A673 (cell line): ENCODE measurements around the gene COBLL1. TPM values are rescaled to one million over a fixed set of nuclear protein-coding genes. Genes with fewer than 3 reads are reported as not detected.

ENCODE experiments used
- BruUV-seq: library from RNA; stranded (reverse); fragments of 400-500 nt; replicated peaks from 2 replicates; lab custom pipeline; 2021; lab: Mats Ljungman, UMichigan
- CTCF ChIA-PET: fragments of 300-600 bp; sonication (Branson Sonifier 250); formaldehyde crosslinking; loops from one replicate; lab custom pipeline; 2022; ENCODE audit warnings: antibody characterized with exemption; lab: Charles Lee
- POLR2A ChIA-PET: fragments of 300-600 bp; sonication (Branson Sonifier 250); formaldehyde crosslinking; loops from one replicate; lab custom pipeline; 2022; ENCODE audit warnings: antibody characterized with exemption; ENCODE audit not compliant: low non-redundant PET; lab: Charles Lee
- DNase-seq: peaks from one replicate; pipeline ENCODE4 v3.0.0-alpha.2; 2015; ENCODE audit warnings: low spot score
- H3K27ac ChIP-seq: fragments of 200-600 bp; sonication (generic); 2 replicates; pipeline ENCODE4 v1.5.1; 2016; ENCODE audit warnings: mixed run types, low read depth, mild to moderate bottlenecking, mixed read lengths, antibody characterized with exemption, low read length; ENCODE audit not compliant: poor library complexity, severe bottlenecking
- H3K27me3 ChIP-seq: fragments of 200-600 bp; sonication (generic); replicated peaks from 2 replicates; pipeline ENCODE4 v1.6.1; 2017; ENCODE audit warnings: mixed run types, low read depth, mild to moderate bottlenecking, mixed read lengths, antibody characterized with exemption, low read length; ENCODE audit not compliant: insufficient read depth, poor library complexity
- H3K36me3 ChIP-seq: fragments of 200-600 bp; sonication (generic); 2 replicates; pipeline ENCODE4 v1.6.1; 2016; ENCODE audit warnings: mixed run types, mild to moderate bottlenecking, mixed read lengths, antibody characterized with exemption, low read length; ENCODE audit not compliant: insufficient read depth, poor library complexity, severe bottlenecking
- H3K4me1 ChIP-seq: fragments of 200-600 bp; sonication (generic); 2 replicates; pipeline ENCODE4 v1.6.1; 2017; ENCODE audit warnings: mixed run types, mild to moderate bottlenecking, mixed read lengths, antibody characterized with exemption, low read length; ENCODE audit not compliant: insufficient read depth, poor library complexity, severe bottlenecking
- H3K4me3 ChIP-seq: fragments of 200-600 bp; sonication (generic); 2 replicates; pipeline ENCODE4 v1.5.1; 2016; ENCODE audit warnings: low read depth, mixed run types, mild to moderate bottlenecking, mixed read lengths, low read length; ENCODE audit not compliant: poor library complexity, severe bottlenecking
- H3K9me3 ChIP-seq: fragments of 200-600 bp; sonication (generic); 2 replicates; pipeline ENCODE4 v1.6.1; 2016; ENCODE audit warnings: mixed run types, low read depth, mild to moderate bottlenecking, mixed read lengths, antibody characterized with exemption, low read length; ENCODE audit not compliant: poor library complexity, severe bottlenecking
- CTCF ChIP-seq: fragments of 300-800, 200-600 bp; sonication (generic); conservative IDR thresholded peaks from 2 replicates; pipeline ENCODE4 v1.5.1; 2017; ENCODE audit warnings: low read depth, mild to moderate bottlenecking, antibody characterized with exemption, low read length, moderate library complexity, mixed read lengths
- EZH2 ChIP-seq: fragments of 200-600 bp; sonication (generic); IDR thresholded peaks from 2 replicates; pipeline ENCODE4 v1.6.1; 2017; ENCODE audit warnings: borderline replicate concordance, low read depth, mild to moderate bottlenecking, mixed read lengths, antibody characterized with exemption, low read length; ENCODE audit not compliant: poor library complexity, severe bottlenecking
- intact Hi-C: fragments of 100-400 bp; cut with micrococcal nuclease; formaldehyde crosslinking; loops from one replicate; pipeline ENCODE4 v1.10.0; 2022; ENCODE audit not compliant: unreplicated experiment
- total RNA-seq: library from RNA; stranded (reverse); gene quantifications from 2 replicates; pipeline ENCODE4 v1.2.3, GENCODE V29; 2021

Gene COBLL1
- total RNA-seq, 1 experiment from 2014 or later = 6.6 TPM

DNA sequence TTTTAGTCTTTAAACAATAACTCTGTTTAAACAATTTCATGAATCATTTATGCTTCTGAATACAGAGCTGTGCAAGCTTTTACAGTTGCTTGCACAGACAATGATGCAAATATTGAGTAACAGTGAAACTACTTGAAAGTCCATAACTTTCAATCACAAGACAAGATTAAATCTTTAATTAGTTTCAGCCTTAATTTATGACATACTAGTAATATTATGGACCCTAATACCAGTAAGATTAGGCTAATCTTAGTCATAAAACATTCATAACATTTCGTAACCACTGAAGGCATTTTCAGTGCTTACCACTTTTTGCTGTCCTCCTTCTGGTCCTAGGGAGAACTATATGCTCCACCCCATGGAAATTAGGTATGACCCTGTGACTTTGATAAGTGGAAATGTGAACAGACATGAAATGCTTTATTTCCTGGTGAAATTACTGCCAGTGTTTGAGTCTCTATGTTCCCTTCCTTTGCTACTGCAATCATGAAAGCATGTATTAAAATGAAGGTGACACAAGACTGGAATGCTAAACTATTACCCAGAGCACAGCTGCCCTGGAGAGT, 1.8 kb upstream of the COBLL1 start:
- ChIA-PET POLR2A (no interaction called here), CTCF (no interaction called here)
- H3K27ac ChIP-seq = no peak overlapping the region
- intact Hi-C loops = loop anchor here (5.0 kb wide), 2 partner anchors 54 to 74 kb away; no protein-coding TSS in a partner anchor
- no peak overlapping the region for H3K4me3 ChIP-seq
- DNase-seq = peak; percentile 23
- H3K27me3 ChIP-seq = no peaks in the 10 kb centered on the region
- BruUV-seq = no TSS peak
- peaks cover 31% of the 10 kb centered on the region for H3K4me1 ChIP-seq
- no peaks in the 10 kb centered on the region for H3K9me3 ChIP-seq
- H3K36me3 ChIP-seq = no peaks in the 10 kb centered on the region
- no peak for TF ChIP-seq CTCF
- TF ChIP-seq EZH2 = no peak

GRCh38 chr2:164842624-164842966, 972 bp upstream of the COBLL1 start:
- BruUV-seq = no TSS peak
- Histone ChIP-seq H3K9me3 (no peaks in the 10 kb centered on the region), H3K27me3 (no peaks in the 10 kb centered on the region), H3K4me1 (peaks cover 31% of the 10 kb centered on the region), H3K27ac (no peak overlapping the region), H3K4me3 (peak overlapping the region; percentile 80), H3K36me3 (no peaks in the 10 kb centered on the region)
- TF ChIP-seq CTCF (no peak), EZH2 (no peak)
- ChIA-PET CTCF (no interaction called here), POLR2A (no interaction called here)
- no peak for DNase-seq
- intact Hi-C loops = loop anchor here (5.0 kb wide), 2 partner anchors 55 to 75 kb away; no protein-coding TSS in a partner anchor

- BruUV-seq = no TSS peak
- ChIA-PET POLR2A (no interaction called here), CTCF (interaction anchor here (0.6 to 1.4 kb wide), 2 partner anchors 18 to 79 kb away, joined by 3 to 4 read pairs; no protein-coding TSS in a partner anchor)
- intact Hi-C loops = loop anchor here (2.0 to 5.0 kb wide), 3 partner anchors 56 to 104 kb away; no protein-coding TSS in a partner anchor
- Histone ChIP-seq H3K27ac (peak overlapping the region; percentile 82), H3K27me3 (no peaks in the 10 kb centered on the region), H3K4me1 (peaks cover 31% of the 10 kb centered on the region), H3K4me3 (peak overlapping the region; percentile 80), H3K36me3 (no peaks in the 10 kb centered on the region), H3K9me3 (no peaks in the 10 kb centered on the region)
- peak; percentile 90 for DNase-seq
- TF ChIP-seq EZH2 (no peak), CTCF (peak; percentile 36; the same call in 1 of the 2 replicates)
Measured at GRCh38 chr2:164840930-164841718, 499 bp downstream of the COBLL1 start.
